Stimulated activated CD4-positive, alpha-beta T cell treated with anti-CD3 and anti-CD28 coated beads, Interleukin-12 subunit alpha, Interleukin-12 subunit beta, amount 100 ng/mL, for 4 hours (primary cell): ENCODE measurements around the gene ZSCAN22.
"Not testable (repeated sequence)": the region's sequence is repeated elsewhere in the genome, so short reads cannot be mapped to it uniquely, and the experiment has no call there.

Source experiments
- DNase-seq: peaks from one replicate; pipeline ENCODE4 v3.0.0-alpha.2; 2020

Gene ZSCAN22

GRCh38 chr19:58326914-58327726 lies at the start of gene ZSCAN22:
TSS of gene ZSCAN22 (plus strand) at chr19:58326994. CDS start at chr19:58334803, 7,809 bp downstream.
- DNase-seq, result peak; percentile 87

GRCh38 chr19:58277197-58277596 lies 49.6 kb upstream of the ZSCAN22 start:
- DNase-seq, result no peak

DNA sequence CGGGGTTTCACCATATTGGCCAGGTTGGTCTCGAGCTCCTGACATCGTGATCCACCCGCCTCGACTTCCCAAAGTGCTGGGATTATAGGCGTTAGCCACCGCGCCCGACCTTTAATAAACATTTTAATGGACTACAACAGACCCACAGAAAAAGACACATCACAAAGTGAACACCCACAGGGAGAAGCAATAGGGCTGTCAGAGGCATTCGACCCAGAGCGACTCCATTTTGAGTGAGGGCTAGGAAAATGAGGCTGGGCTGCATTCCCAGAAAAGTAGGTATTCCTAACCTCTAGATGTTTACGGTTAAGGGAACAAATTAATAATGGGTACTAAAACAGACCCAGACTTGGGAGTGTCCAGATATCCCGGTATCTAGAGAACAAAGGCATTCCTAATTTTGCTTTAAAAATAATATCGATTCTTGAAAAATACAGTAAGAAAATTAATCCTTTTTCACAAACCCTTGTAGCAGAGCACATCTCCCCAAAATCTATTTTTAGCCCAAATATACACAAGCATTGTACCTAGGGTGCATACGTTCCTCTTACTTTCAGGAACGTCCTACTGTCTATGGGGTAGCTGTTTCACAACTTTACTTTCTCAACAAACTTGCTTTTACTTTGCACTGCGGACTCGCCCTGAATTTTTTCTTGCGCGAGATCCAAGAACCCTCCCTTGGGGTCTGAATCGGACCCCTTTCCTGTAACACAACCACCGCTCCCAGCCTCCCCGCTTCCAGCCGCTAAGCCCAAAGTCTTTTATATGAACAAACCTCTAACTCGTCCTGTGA lies 48.9 kb upstream of the ZSCAN22 start:
- DNase-seq, result no peak

- DNase-seq, result peak; percentile 94
Observed at GRCh38 chr19:58278541-58279041, 48.2 kb upstream of the ZSCAN22 start, which contains the start of gene ZNF8. TSS of gene ZNF8 (plus strand) at chr19:58278955. CDS start at chr19:58279082, 127 bp downstream.

- DNase-seq, result peak; percentile 32
Observed at GRCh38 chr19:58279042-58279924, 47.5 kb upstream of the ZSCAN22 start.

GRCh38 chr19:58279925-58280316 lies 46.9 kb upstream of the ZSCAN22 start:
- DNase-seq, result no peak

DNA sequence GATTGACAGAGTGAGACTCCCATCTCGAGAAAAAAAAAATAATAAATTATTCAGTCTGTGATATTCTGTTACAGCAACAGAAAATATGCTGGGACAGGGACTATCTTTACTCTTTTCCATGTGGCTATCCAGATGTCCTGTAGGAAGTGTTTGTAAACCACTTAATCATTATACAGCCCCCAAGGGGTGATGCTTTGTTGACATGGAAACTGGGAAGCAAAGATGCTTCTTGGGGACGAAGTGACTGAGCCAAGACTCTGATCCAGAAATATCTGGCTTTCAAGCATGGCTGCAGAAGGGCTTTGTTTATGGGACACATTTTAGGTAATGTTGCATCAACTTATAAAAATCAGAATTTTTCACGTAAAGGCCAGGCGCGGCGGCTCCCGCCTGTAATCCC lies 42.6 kb upstream of the ZSCAN22 start:
- DNase-seq, result no peak

DNA sequence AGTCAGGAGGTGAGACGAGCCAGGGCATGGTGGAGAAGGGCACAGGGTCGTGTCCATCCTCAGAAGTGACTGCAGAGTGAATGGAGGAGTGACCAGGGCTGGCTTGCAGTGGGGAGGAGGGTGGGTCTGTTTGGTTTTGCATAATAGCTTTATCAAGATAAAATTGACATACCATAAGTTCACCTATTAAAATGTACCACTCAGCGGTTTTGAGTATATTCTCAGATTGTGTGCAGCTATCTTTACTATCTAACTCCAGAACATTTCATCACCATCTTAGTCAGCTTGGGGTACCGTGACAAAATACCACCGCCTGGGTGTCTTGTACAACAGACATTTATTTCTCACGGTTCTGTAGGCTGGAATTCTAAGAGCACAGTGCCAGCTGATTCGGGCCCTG lies 34.9 kb upstream of the ZSCAN22 start:
- no peak for DNase-seq

- no peak for DNase-seq
Observed at GRCh38 chr19:58294743-58295374, 31.9 kb upstream of the ZSCAN22 start.

- DNase-seq, result no peak
Observed at GRCh38 chr19:58296104-58296503, 30.7 kb upstream of the ZSCAN22 start.

GRCh38 chr19:58300620-58301019 lies 26.2 kb upstream of the ZSCAN22 start:
- DNase-seq, result no peak

DNA sequence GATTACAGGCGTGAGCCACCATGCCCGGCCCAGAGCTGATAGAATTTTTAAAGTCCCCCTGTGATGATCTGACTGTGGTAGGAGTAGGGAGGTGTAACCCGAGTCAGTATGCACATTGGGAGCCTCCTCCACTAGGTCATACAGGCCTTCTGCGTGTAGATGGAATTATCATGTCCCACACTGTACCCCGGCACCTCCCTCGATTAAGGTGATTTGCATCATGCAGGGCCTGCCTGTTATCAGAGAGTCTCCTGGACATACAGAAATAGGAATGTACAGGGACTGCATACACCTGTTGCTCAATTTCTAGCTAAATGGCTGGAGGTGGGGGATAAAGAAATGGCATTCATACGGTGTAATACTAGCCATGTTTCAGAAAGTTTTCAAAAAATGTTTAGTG lies 22.5 kb upstream of the ZSCAN22 start:
- no peak for DNase-seq

GRCh38 chr19:58304748-58305064 lies 22.1 kb upstream of the ZSCAN22 start:
- DNase-seq, result no peak

GRCh38 chr19:58305065-58305931 lies 21.5 kb upstream of the ZSCAN22 start, which contains the start of gene ERVK3-1:
TSS of gene ERVK3-1 (plus strand) at chr19:58305377. CDS start at chr19:58312169, 6,792 bp downstream.
- peak; percentile 90 for DNase-seq

DNA sequence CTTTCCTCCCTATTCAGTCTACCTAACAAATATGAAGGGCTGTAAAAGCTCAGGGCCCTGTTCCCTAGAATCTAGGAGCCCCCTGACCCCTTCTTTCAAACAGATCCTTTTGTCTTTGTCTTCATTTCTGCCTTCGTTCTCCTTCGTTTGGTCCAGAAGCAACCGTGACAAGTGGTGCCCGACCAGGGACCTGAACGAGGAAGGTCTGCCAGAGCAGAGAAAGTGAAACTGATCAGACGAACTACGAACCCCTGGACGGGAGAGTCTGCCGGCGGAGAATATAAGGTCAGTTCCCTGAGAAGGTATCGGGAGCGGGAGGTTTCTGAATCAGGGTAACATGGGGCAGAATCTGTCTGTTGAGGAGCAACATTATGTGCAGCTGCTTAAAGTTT lies 20.9 kb upstream of the ZSCAN22 start:
- no peak for DNase-seq

GRCh38 chr19:58307736-58308135 lies 19.1 kb upstream of the ZSCAN22 start:
- DNase-seq, result no peak

DNA sequence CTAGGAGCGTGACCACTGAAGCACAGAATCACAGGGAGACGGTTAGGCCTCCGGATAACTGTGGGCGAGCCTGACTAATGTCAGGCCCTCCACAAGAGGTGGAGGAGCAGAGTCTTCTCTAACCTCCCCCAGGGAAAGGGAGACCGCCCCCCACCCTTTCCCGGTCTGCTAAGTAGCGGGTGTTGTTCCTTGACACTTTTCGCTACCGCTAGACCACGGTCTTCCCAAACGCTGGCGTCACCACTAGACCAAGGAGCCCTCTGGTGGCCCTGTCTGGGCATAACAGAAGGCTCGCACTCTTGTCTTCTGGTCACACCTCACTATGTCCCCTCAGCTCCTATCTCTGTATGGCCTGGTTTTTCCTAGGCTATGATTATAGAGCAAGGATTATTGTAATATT lies 16.1 kb upstream of the ZSCAN22 start:
- DNase-seq, result not testable (repeated sequence)

GRCh38 chr19:58311345-58311865 lies 15.4 kb upstream of the ZSCAN22 start:
- DNase-seq, result no peak

GRCh38 chr19:58315580-58315979 lies 11.2 kb upstream of the ZSCAN22 start:
- no peak for DNase-seq

DNA sequence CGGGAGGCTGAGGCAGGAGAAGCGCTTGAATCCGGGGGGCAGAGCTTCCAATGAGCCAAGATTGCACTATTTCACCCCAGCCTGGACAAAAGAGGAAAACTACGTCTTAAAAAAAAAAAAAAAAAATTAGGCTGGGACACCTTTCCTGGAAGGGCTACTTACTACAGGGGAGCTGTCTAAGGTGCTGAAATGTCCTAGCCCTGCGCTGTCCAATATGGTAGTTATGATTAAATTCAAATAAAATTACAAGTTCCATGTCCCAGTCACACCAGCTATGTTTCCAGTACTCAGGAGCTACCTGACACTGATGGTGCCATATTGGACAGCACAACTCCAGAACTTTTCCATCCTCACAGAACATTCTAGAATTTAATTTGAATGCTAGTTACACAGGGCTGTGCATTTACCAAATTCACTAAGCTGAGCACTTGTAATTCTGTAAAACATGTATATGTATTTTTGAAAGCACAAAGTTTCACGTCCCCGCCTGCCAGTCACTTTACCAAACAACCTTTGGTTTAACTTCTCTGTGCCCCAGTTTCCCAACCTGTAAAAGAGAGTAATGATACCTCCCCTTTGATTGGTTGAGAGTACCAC lies 9.2 kb upstream of the ZSCAN22 start:
- DNase-seq, result no peak

DNA sequence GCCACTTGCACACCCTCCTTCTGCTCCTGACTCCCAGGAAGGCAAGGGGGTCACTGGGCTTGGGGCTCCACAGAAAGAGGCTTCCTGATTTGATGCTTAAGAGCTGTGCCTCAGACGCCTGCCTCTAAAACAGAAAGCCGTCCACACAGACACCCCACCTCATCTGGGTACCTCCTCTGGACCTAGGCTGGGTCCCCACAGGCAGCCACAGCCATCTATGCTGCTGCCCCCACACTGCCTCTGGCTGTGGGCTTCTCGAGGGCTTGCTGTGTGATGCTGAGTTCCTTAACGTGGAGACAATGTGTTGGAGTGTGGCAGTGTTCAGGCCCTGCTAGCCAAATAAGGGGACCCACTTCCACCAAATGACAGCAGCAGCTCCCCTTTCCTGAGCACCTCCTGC lies 8.5 kb upstream of the ZSCAN22 start:
- no peak for DNase-seq
